T-helper 2 cell treated with Interferon-gamma antibody and Interleukin-4, amounts not matched to agents 100 ng/mL and 5 ng/mL, for 36 hours (primary cell): ENCODE data around the gene PPP1R3D. TPM values are rescaled to one million over a fixed set of nuclear protein-coding genes. Genes with fewer than 3 reads are reported as not detected.
"Not testable (repeated sequence)": the region's sequence is repeated elsewhere in the genome, so short reads cannot be mapped to it uniquely, and the experiment has no call there.

Experiments used
- intact Hi-C: fragments of 100-400 bp; cut with micrococcal nuclease; formaldehyde crosslinking; loops from one replicate; pipeline ENCODE4 v1.15.1; 2023
- total RNA-seq: library from RNA; stranded (reverse); gene quantifications from 2 replicates; pipeline ENCODE4 v1.2.3, GENCODE V29; 2022

PPP1R3D gene
- total RNA-seq, 1 donor from 2014 or later, result 6.8 TPM

DNA sequence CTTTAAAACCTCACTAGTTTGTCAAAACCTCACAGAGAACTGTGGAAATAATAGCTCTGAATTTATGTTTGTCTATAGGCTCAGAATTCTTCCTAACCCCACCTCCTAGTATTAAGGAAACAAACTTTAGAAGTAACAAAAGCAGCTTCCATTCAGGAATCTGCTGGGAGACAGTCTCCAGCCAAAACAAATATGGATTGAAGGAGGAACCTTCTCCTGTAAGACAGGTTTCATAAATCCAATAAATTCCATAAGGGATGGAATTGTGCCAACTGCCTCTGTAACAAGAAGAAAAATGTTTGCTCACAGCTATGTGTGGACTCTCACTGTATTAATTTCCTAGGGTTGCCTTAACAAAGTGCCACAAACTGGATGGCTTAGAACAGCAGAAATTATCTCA is 14.2 kb downstream of the PPP1R3D start:
- intact Hi-C loops, result no loop called here

DNA sequence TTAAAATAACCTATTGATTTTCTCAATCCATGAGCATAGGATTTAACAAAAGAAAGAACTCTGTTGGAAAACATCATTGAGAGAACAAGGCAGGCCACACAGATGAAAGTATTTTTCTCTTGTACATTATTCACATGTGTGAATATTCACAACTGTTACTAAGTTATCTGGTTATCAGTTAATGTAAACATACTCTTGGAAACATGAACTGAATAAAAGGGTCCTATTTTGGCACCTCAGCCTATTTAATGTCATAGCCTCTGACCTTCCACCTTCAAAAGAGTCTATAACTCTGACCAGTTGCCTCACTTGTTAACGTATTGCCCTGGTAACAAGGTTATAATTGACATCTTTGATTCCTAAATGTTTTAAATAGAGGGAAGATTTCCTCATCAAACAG is 14.7 kb downstream of the PPP1R3D start:
- intact Hi-C loops, result no loop called here

DNA sequence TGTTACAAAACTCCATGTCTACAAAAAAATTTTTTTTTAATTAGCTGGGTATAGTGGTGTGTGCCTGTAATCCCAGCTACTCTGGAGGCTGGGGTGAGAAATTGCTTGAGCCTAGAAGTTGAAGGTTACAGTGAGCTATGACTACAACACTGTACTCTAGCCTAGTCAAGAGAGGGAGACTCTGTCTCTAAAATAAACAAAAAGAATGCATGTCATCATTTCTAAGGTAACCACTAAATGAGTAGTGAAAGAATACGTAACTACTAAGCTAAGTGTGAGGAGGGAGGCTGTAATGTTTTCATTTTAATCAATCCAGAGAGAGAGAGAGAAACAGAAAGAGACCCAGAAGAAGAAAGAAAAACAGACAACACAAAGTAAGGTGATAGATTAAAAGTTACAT is 16.6 kb downstream of the PPP1R3D start:
- intact Hi-C loops, result no loop called here

DNA sequence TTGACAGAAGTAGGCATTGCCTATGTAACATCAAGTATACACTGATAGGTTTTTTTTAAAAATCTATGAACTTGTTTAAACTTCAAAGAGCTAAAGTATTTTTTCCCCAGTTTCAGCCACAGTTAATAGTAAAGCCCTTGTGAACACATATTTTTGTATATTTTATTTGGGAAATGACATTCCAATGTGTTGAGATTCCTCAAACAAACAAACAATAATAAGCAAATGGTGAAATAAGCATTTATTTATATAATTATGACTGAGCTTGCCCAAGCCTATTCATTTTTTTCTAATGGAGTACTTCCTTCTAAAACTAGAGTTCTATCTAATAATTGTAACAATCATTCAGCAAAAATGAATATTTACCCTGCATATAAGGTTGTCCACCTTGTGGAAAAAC is 19.2 kb downstream of the PPP1R3D start:
- intact Hi-C loops, result no loop called here

DNA sequence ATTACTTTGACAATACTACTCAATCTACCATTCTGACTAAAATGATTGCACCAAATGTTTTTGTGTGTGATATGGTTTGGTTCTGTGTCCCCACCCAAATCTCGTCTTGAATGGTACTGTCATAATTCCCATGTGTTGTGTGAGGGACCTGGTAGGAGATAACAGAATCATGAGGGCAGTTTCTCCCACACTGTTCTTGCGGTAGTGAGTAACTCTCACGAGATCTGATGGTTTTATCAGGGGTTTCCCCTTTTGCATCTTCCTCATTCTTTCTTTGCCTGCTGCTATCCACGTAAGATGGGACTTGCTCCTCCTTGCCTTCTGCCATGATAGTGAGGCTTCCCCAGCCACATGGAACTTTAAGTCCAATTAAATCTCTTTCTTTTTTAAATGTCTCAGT is 27.5 kb downstream of the PPP1R3D start:
- intact Hi-C loops, result no loop called here

DNA sequence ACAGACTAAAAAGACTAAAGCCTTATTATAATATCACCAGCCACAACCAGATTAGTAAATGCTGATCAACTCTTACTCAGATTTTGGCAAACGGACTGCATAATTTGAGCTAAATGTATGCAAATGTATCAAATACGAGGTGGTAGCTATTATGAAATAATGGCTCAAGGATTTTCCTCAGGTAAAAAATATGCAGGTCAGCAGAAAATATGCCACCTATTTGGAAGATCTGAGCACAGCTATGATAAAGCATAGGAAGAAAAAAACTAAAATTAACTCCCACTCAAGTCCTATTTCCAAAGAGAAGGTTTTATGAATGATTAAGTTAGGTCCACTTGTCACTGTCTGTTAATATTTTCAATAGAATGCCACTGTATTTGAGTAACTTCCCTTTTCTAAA is 29.1 kb downstream of the PPP1R3D start:
- intact Hi-C loops, result no loop called here

DNA sequence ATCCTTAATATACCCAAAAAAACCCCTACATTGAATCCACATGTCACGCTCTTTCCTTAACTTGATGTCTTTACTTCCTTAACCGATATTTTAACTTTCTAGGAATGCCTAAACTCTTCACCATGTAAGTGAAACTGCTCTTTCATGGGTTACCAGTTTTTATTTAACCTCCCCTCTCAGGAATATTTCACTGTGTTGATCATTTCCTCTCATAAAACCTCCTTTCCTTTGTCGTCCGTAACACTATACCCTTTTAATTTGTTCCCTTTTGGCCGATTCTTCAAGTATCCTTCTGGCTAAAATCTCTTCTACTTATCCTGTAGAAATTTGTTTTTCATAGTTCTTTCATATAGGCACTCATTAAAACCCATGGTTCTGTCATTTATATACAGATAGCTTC is 31.2 kb downstream of the PPP1R3D start:
- intact Hi-C loops, result no loop called here

DNA sequence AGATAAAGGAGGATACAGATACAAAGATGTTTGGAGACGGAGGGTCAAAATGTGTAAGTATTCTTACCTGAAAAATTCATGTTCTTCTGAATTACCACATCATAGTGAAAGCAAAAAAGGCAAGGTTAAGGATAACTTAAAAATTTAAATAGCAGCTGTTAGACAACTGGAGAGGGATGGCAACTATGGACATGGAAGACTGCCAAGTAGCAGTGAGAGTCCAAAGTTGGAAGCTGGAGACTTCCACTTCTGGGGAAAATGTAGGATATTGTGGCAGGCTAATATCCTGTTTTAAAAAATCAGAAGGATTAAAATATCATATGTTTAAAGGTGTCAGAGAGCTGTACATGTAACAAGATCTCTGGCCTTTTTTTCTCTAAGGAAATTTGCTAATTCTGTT is 36.5 kb downstream of the PPP1R3D start:
- intact Hi-C loops, result no loop called here

DNA sequence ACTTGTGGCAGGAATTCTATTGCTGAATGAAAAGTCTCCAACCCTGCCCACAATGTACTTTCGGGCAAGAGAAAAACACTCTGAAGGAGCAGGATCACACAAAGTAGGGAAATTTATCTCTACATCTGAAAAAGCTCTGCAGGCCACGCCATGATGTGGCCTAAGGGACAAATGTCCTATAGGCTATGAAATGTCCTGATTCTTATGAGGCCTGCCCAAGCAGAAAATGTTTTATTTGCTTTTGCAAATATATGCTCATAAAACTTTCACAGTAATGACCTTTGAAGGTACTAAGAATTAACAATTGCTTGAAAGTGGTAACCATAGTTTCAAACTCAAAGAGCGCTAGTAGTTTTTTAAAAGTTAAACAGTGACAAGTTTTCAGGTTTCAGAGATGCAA is 37.6 kb downstream of the PPP1R3D start:
- intact Hi-C loops, result no loop called here

DNA sequence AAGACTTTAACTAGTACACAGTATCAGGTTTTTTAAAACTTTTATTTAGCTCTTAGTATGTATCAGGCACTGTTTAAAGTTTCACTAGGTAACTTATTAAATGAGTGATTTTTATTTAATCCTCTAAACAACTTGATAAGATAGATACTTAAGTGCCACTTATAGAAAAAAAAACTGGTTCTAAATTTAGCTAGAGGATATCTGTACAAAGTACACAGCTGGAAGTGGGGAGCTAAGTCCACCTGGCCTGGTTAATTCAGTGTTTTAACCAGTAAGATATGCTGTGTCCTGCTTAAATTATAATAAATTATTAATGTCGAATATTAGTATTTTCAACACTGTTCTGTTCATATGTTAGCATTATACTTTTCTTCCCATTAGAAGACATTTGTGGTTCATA is 44.2 kb downstream of the PPP1R3D start:
- intact Hi-C loops, result no loop called here

DNA sequence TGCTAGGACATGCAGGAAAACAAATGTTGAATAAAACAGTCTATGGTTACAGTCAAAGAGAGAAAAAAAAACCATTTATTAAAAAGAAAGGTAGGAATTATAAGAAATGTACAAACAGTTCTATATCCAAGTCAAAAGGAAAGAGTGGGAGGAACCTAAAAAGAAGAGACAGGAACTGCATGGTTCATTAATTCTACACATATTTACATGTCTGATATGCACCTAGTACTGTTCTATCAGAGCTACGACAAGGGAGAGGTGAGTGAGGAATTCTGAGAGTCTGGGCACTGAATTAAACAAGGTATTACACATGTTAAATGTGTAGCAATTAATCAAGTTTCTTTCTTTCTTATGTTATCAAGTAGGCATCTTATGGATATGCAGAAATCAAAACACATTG is 48.5 kb downstream of the PPP1R3D start:
- intact Hi-C loops, result no loop called here

DNA sequence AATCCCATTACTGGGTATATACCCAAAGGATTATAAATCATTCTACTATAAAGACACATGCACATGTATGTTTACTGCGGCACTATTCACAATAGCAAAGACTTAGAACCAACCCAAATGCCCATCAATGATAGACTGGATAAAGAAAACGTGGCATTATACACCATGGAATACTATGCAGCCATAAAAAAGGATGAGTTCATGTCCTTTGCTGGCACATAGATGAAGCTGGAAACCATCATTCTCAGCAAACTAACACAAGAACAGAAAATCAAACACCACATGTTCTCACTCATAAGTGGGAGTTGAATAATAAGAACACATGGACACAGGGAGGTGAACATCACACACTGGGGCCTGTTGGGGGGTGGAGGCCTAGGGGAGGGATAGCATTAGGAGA is 50.1 kb downstream of the PPP1R3D start:
- intact Hi-C loops, result not testable (repeated sequence)

DNA sequence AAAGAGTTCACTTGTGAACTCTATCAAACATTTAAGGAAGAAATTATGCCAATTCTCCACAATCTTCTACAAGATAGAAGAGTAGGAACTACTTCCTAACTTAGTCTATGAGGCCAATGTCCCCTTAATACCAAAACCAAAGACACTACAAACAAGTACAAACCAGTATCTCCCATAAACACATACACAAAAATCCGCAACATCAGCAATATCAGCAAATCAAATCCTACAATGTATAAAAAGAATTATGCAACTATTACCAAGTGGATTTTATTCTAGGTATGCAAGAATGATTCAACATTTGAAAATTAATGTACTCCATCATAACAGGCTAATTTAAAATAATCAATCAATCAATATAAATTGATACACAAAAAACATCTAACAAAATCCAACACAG is 52.1 kb downstream of the PPP1R3D start:
- intact Hi-C loops, result no loop called here

Other genes with a start within 250 kb of the PPP1R3D start
- gene SYCP2, start 6.7 kb downstream of the PPP1R3D start, total RNA-seq, result 8.5 and 9.0 TPM in 2 replicates
- 30.8 and 36.3 TPM in 2 replicates for gene FAM217B, start 84 bp upstream of the PPP1R3D start, total RNA-seq
- 0.43 and 0.50 TPM in 2 replicates for gene CDH26, start 18.1 kb upstream of the PPP1R3D start, total RNA-seq